ENCODE results near the gene HDAC4.

DNA sequence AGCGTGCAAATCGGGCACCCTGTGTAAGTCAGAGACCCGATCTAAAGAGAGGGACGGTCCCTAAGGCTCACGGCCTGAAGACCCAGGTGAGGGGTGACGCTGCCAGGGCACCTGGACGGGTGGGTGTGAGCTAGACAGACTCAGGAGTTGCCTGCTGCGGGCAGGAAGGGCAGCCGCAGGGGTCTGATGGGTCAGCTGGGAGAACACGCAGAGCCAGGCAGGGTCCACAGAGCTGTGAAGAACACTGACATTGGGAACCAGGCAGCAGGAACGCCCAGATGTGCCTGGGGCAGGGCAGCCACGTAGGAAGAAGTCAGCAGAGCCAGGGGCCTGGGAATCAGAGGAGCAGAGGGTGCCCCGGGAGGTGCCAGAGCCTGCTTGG is 25.9 kb downstream of the HDAC4 start:
- no peak for TF ChIP-seq YY1 (IDR thresholded peaks at IDR 0.05; ENCODE audit: insufficient read depth, insufficient read length)
- TF ChIP-seq SUZ12 (IDR thresholded peaks at IDR 0.05; ENCODE audit: extremely low read depth, insufficient read depth, insufficient read length): no peak
